OCI-LY3 (cell line): ENCODE measurements around the gene APOBEC3H.

Experiments
- CTCF ChIP-seq: fragments of 200-600, 300-600 bp; sonication (generic); IDR thresholded peaks from 2 replicates; pipeline ENCODE4 v1.5.1; 2014; ENCODE audit warnings: antibody characterized with exemption, low read length, low read depth
- EZH2phosphoT487 ChIP-seq: fragments of 200-600 bp; shearing (Covaris generic); IDR thresholded peaks from 2 replicates; pipeline ENCODE4 v1.6.1; 2018; ENCODE audit warnings: antibody characterized with exemption, mixed run types, low read depth

- peak; percentile 70 for TF ChIP-seq CTCF
- no peak for TF ChIP-seq EZH2phosphoT487
Measured at GRCh38 chr22:39135092-39135896, 38.2 kb downstream of the APOBEC3H start.
